ENCODE data around the gene PRR19.

Gene PRR19

DNA sequence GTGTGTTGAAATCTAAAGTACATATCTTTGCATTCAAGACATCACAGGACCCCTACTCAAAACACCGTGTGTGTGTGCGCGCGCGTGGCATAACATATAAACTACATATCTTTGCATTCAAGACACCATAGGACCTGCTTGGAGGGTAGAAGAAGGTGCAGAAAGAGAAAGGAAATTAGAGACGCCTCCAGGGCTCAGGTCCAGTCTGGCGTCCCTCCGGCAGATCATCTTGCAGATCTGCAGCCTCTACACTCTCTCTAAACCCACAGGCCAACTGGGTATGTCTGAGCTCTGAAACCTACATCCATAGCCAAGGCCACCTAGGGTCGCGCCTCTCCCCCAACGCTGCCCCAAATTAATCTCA lies 1.2 kb downstream of the PRR19 start:
- no peak for DNase-seq

DNA sequence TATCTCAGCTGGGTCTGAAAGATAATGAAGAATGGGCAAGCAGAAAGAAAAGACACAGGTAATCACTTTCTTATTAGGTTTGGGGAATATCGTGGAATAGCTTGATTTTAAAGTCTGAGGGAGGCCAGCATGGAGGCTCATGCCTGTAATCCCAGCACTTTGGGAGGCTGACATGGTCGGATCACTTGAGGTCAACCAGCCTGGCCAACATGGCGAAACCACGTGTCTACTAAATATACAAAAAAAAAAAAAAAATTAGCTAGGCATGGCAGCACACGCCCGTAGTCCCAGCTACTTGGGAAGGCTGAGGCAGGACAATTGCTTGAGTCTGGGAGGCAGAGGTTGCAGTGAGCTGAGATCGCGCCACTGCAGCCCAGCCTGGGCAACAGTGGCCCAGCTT lies 1.9 kb downstream of the PRR19 start:
- DNase-seq = no peak

DNA sequence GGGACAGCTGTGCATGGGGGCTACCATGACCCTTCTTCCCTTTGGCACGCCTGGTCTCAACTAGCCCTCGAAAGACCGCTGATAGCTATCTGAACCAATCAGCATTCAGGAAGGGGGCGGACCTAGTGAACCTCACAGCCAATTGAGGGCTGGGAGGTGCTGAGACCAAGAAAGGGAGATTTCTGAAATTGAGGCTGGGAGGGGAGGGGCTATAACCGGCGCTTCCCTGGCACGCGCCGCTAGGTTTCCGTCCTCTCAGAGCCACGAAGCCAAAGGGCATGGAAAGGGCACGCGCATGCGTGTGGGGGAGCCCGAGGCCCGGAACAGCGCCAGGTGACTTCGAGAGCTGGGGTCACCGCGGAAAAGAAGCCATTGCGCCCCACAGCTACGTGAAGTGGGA lies 4.7 kb downstream of the PRR19 start:
- no peak for DNase-seq

DNA sequence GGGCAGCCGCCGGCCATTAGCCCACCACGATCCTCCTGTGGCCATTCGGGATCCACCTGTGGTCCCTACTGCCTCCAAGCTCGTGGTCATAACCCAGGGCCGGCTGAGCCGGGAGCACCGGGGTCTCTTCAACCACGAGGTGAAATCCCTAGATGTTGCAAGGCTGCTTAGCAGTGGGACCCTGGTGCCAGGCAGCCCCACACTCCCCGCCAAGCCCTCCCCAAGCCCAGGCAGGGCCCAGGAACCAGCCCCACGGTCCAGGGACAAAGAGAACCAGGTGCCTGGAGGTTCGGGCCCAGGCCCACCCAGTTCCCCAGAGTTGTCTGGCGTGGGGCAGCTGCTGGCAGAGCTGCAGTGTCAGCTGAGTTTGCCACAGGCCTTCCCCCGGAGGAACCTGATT lies 7.8 kb downstream of the PRR19 start:
- no peak for DNase-seq

DNA sequence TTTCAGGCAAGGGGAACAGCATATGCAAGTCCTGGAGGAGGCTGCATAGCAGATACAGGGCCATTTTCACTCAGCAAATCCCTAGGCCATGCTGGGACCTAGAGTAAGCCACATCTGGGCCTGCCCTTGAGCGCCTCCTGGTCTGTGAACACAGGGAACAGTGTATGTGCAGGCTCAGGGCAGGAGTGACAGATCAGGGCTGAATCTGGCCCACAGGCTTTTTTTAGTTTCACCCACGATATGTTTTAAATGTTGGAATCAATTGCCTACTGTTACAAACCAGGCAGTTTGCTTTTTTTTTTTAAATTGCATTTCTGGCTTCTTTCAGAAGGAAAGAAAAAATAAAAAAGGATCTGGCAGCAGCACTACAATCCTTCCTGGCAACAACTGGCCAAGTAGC lies 9.7 kb downstream of the PRR19 start:
- no peak for DNase-seq

DNA sequence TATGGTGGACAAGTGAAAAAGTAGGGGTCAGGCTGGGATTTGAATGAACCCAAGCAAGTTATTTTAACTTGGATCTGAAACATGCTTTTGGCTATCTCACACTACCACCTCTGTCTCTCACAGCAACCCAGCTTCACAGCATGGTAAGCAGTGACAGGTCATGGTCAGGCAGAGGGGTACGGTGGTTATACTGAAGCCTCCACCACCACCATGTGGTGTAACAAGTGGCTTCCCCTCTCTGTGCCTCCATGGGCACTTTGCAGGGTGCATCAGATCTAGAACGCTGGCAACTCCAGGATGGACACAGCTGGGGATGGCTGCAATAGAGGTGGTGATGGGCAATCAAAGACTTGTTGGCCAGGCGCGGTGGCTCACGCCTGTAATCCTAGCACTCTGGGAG lies 10.4 kb downstream of the PRR19 start:
- no peak for DNase-seq

DNA sequence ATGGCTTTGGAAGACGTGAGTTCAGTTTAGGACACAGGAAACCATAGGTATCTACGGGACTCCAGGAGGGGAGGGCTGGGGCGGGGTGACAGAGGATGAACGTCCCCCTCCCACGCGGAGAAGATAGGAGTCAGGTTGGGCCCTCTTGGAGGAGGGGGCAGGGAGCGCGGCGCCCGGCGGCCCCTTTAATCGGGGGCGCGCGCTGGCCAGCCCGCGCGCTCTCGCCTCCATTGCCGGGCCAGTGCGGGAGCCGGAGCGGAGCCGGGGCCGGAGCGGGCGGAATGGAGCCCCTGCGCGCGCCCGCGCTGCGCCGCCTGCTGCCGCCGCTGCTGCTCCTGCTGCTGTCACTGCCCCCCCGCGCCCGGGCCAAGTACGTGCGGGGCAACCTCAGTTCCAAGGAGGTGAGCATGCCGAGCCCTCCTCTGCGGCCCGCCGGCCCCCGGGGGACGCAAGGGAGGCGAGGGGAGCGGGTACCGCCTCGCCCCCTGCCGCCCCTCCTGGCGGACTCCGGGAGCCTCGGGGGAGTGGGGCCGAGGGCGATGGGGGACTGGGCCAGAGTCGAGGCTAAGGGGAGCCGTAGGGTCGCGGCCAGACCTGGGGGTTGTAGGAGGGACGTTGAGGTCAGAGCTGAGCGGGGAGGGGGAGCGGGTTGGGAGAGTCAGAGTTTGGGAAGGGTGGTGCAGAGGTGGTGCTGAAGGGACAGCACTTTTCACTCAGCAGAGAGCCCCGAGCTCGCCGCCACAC lies 11.3 kb downstream of the PRR19 start, which contains the start of gene TMEM145:
TSS of gene TMEM145 (plus strand) at position 214 of the 744 bp plus-strand sequence. CDS start at position 282, 68 bp downstream.
- DNase-seq = peak; percentile 28

DNA sequence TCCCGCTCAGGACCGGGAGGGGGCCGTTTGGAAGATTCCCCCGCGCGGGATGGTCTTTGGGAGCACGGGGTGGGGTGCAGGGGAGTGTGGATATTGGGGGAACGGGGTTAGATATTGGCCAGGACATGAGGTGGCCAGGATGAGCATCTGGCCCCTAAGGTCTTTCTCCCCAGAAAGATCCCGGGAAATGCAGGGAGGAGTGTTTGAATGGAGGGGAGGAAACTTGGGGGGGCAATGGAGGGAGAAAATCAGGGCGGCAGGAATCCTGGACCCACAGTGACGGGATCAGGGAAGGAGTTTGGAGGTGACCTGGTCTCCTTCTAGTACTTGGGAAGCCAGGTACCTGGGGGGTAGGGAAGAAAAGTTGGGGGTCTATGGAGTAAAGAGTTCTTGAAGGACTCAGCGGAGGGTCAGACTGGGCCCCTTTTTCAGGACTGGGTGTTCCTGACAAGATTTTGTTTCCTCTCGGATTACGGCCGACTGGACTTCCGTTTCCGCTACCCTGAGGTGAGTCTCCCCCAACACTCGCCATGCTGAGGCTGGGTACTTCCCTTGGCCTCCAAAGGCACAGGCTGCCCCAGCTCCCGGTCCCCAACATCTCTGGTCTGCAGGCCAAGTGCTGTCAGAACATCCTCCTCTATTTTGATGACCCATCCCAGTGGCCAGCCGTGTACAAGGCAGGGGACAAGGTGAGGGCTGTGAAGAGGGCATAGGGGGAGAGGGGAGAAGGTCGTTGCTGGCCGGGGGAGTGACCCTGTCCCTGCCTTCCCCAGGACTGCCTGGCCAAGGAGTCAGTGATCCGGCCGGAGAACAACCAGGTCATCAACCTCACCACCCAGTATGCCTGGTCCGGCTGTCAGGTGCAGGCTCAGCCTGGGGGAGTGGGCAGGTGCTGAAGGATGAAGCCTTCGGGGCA lies 12.2 kb downstream of the PRR19 start:
- no peak for DNase-seq

DNA sequence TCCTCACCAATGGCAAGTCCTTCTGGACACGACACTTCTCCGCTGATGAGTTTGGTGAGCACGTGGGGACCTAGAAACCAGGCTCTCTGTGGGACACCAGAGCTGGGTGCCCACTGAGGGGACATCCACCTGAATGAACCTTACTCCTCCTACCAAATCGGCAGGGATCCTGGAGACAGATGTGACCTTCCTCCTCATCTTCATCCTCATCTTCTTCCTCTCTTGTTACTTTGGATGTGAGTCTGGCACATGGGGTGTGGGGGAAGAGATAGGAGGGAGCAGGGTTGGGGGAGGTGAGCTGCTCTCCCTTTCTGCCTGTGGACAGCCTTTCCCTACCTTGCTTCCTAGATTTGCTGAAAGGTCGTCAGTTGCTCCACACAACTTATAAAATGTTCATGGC lies 13.1 kb downstream of the PRR19 start:
- DNase-seq = no peak

DNA sequence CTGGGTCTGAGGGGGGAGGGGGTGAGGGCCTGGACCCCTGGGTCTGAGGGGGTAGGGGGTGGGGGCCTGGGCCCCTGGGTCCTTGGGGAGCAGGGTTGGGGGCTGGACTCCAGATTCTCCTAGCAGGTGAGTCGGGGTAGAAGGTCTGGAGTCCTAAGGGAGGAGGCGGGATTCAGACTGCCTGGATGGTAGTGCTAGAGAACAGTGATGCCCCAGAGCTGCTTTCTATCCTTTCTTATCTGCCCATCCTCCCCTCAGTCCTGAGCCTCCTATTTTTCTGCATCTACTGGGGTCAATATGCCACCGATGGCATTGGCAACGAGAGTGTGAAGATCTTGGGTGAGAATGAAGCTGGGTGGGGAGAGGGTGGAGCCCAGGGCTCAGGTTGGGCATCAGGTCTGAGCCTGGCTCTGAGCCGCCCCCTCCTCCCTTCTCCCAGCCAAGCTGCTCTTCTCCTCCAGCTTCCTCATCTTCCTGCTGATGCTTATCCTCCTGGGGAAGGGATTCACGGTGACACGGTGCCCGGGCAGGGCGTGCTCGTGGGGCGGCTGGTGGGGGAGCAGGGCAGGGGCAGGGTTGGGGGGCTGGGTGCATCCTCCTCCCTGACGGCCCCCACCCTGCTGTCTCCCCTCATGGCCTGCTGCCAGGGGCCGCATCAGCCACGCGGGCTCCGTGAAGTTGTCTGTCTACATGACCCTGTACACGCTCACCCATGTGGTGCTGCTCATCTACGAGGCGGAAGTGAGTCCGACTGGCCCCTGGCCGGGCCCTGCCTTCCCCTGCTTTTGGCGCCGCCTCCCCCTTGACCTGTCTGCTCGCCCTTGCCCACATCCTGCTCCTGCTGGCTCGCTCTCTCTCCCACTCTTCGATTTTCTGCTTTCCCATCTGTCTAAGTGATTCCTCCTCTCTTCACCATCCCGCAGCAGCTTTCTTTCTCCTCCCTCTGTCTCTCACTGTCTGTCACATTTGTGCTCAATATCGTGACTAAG lies 14.6 kb downstream of the PRR19 start:
- peak; percentile 22 for DNase-seq

DNA sequence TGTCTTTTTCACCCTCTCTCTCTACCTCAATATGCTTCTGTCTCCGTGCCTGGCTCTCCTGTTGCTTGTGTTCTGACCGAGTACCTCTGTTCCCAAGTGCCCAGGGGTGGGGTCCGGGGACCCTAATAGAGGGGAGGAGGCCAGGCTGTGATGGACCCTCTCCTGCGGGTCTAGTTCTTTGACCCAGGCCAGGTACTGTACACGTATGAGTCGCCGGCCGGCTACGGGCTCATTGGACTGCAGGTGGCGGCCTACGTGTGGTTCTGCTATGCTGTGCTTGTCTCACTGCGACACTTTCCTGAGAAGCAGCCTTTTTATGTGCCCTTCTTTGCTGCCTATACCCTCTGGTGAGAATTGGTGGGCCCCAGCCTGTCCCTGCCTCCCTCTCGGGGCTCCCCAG lies 15.6 kb downstream of the PRR19 start:
- no peak for DNase-seq

DNA sequence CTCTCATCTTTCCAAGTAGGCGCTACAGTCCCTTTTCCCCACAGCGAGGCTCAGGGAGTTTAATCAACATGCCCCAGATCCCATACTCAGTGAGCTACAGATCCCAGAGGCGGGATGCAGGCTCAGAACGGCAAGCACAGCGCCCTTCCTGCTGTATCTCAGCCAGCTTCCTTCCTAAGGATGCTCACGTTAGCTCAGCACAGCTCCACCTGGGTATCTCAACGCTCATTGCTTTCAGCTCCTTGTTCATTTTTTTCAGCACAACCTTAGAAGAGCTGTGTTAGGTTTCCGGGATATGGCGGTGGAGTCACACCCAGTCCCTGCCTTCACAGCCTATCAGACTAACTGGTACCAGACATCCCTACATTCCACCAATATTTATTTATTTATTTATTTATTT lies 20.4 kb downstream of the PRR19 start:
- no peak for DNase-seq

DNA sequence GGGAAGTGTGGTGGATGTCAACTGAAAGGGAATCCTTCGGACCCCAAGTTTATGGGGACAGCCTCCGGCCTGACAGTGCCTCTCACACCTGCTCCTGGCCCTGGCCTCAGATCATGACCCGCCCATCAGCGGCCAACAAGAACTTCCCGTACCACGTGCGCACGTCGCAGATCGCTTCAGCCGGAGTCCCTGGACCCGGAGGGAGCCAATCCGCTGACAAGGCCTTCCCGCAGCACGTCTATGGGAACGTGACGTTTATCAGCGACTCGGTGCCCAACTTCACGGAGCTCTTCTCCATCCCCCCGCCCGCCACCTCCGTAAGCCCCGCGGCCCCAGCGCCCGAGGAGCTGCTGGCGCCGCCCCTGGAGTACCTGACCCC lies 21.5 kb downstream of the PRR19 start:
- no peak for DNase-seq

DNA sequence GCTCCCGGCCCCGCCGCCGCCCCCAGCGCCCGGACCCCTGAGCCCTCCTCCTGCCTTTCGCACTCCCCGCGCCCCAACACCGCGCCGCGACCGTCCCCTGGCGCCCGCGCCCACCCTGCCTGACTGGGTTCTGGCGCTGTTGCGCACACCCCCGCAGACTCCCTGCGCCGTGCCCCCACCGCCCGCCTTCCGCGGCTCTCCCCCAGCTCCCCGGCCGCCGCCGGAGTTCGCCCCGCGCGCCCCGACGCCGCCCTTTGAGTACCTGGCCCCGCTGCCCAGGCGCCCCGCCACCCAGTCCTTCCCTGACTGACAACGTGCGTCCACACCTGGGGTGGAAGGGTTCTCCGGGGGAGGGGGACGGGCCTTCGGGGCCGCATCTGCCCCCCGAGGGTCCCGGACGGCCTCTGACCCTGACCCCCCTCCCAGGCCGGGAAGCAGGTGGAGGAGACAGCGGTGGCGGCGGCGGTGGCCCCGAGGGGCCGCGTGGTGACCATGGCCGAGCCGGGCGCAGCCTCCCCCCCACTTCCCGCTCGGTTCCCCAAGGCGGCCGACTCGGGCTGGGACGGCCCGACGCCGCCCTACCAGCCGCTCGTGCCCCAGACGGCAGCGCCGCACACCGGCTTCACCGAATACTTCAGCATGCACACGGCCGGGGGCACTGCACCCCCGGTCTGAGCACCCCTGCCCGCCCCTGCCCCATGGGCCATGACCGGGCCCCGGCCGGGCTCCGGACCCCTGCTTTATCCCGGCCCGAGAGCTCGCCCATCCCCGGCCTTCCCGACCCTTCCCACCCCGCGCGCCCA lies 22.1 kb downstream of the PRR19 start:
- no peak for DNase-seq

DNA sequence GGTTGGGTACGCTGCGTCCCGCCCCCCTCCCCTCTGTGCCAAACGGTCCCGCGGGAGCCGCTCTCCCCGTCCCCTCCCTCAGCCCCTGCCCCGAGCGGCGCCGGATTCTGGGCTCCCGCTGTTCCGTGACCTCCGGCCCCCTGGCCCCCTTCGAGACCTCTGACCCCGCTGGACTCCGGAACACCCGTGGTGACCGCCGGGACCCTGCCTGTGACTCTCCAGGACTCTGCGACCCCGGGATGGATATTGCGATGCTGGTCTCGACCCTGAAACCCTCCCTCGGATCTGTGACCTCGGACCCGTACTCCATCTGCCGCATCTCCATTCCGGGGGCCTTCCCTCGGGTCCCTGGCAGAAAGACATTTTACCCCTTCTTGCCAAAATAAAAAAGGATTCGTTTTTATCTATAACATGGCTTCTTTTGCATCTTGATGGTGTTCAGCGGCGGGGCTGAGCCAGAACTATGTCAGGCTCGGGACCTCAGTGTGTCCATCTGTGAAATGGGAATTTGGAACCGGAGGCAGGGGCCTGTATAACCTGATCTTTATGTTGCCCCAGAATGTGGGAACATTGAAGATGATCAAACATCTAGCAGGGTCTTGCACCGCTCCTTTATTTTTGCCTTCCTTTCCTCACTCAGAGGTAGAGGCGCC lies 22.8 kb downstream of the PRR19 start:
- DNase-seq = no peak

DNA sequence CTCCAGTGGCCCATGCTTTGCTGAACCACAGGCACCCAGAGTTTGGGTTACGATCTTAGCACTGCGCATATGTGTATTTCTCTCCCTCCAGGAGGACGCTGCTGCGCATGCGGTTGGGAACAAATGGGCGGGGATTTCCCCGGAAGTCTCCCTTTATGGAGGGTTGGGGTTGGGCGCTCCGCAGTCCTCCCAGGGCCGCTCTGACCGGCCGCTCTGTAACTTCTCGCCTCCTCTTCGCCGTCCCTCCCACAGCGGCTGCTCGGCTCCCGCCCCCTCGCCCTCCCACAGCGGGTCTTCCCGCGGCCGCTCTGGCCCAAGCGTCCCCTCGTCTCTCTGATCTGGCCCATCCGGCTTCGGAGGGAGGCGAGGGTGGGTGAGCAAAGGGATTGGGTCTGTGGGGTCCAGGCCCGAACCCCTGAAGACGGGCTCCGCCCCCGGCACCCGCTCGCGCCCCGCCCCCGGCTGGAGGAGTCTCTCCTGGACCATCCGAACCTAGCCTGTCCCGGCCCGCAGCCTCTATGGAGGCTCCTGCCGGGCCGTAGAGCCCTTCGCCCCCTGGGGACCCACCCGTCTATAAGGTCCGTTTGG lies 23.5 kb downstream of the PRR19 start, which contains the start of gene MEGF8:
TSS of gene MEGF8 (plus strand) at position 328 of the 588 bp plus-strand sequence. CDS start 609 bp downstream, outside the sequence.
- DNase-seq = peak; percentile 99

DNA sequence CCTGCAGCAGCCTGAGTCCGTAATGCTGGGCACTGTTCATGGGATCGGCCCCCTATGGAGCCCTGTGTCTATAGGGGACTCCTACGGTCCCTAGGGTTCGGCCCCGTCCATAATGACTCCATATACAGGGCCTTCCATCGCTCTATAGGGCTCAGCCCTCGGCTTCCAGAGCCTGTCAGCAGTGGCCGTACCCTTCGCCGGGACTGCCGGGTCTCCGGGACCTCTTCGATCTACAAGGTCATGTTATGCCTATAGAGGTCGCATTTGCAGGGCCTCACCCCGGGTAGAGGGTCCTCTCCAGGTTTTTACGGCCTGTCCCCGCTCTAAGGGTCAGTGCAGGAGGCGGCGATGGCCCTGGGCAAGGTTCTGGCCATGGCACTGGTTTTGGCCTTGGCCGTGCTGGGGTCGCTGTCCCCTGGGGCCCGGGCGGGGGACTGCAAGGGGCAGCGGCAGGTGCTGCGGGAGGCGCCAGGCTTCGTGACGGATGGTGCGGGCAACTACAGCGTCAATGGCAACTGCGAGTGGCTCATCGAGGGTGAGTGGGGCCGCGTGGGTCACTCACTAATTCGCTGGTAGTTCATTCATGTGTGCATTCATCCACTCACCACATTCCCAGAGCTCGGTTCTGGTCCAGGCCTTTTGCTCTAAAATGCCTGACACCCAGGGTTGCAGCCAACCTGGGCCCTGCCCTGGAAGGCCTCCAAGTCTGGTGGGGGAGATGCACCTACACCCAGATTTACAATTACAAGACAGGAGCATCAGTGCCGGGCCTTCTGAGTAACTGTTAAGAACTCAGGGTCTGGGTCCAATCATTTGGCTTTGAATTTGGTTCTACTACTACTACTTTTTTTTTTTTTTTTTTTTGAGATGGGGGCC lies 24.2 kb downstream of the PRR19 start:
- DNase-seq = no peak

DNA sequence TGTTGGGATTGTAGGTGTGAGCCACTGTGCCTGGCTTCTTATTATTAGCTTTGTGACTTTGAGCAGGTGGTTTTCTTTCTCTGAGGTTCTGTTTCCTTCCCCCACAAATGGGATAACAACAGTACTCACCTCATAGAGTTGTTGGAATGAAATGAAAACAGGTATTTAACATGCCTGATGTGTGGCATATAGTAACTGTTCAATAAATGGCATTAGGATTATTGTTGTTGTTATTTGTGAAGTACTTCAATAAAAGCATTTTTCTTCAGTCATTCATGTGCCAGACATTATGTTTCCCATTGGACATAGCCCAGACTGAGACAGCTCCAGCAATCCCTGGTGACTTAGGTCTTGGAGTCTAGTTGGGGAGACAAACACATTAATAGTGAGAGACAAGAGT lies 25.0 kb downstream of the PRR19 start:
- DNase-seq = no peak

DNA sequence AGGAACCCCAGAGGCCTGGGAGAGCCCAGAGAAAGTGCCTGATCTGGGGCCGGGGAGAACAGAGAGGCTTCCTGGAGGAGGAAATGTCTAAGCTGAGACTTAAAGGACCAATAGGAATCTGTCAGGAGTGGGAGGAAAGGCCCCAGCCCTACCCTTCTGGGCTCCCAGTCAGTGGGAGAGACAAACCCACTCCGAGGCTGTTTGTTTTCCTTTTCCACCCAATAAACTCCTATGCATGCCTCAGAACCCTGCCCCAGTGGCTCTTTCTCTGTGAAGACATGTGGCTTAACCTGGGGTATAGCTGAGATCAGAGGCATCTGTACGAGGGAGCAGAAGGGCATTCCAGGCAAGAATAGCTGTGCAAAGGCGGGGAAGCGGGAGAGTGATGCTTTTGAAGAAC lies 25.4 kb downstream of the PRR19 start:
- DNase-seq = no peak

DNA sequence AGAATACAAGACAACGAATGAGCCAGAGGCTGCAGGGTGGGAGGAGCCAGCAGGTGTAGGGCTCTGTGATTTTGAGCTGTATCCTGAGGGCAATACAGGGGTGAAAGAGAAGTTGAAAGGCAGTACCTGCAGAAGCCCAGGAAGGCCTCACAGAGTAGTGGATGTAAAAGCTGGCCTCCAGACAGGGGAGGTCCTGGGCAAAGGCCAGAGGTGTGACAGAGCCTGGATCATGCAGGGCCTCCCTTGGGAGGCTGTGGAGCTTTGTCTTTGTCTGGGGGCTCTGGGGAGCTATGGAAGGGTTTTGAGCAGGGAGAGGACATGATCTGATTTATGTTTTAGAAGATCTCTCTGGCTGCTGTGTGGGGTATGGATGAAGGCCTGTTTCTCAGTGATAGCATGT lies 26.2 kb downstream of the PRR19 start:
- no peak for DNase-seq

Data from NCI-H1694 treated with DMSO at 0.1 percent for 48 hours (cell line).